ENCODE results near the gene STARD10.

Gene STARD10

GRCh38 chr11:72742513-72743320, 51.1 kb downstream of the STARD10 start:
- DNase-seq, result no peak

GRCh38 chr11:72741849-72742512, 51.9 kb downstream of the STARD10 start:
- no peak for DNase-seq

- no peak for DNase-seq
Observed at GRCh38 chr11:72741429-72741833, 52.4 kb downstream of the STARD10 start.

GRCh38 chr11:72740562-72741428, 53.1 kb downstream of the STARD10 start:
- no peak for DNase-seq

GRCh38 chr11:72740060-72740424, 53.8 kb downstream of the STARD10 start:
- DNase-seq, result no peak

GRCh38 chr11:72739240-72740059, 54.4 kb downstream of the STARD10 start:
- DNase-seq, result no peak

GRCh38 chr11:72738199-72739141, 55.4 kb downstream of the STARD10 start:
- no peak for DNase-seq

- no peak for DNase-seq
Observed at GRCh38 chr11:72737336-72737735, 56.5 kb downstream of the STARD10 start.

- DNase-seq, result peak; percentile 74
Observed at GRCh38 chr11:72736452-72737069, 57.3 kb downstream of the STARD10 start.

GRCh38 chr11:72735495-72736027, 58.3 kb downstream of the STARD10 start:
- no peak for DNase-seq

GRCh38 chr11:72732329-72732728, 61.5 kb downstream of the STARD10 start:
- DNase-seq, result no peak

GRCh38 chr11:72730737-72731136, 63.1 kb downstream of the STARD10 start:
- DNase-seq, result no peak

GRCh38 chr11:72730243-72730642, 63.6 kb downstream of the STARD10 start:
- DNase-seq, result no peak

- no peak for DNase-seq
Observed at GRCh38 chr11:72727521-72727920, 66.3 kb downstream of the STARD10 start.

GRCh38 chr11:72726266-72727220, 67.3 kb downstream of the STARD10 start:
- DNase-seq, result no peak

- DNase-seq, result no peak
Observed at GRCh38 chr11:72725724-72726028, 68.2 kb downstream of the STARD10 start.

- DNase-seq, result peak; percentile 82
Observed at GRCh38 chr11:72724851-72725723, 68.8 kb downstream of the STARD10 start.

- no peak for DNase-seq
Observed at GRCh38 chr11:72724021-72724551, 69.8 kb downstream of the STARD10 start.

Measured in activated CD4-positive, alpha-beta T cell treated with anti-CD3 and anti-CD28 coated beads, Interleukin-10, Interleukin-2, amounts not matched to agents 100 ng/mL and 50 ng/mL, durations not matched to agents 16 hours and 8 hours (primary cell).